Stimulated activated CD4-positive, alpha-beta T cell treated with anti-CD3 and anti-CD28 coated beads, Interleukin-2, amount 100 ng/mL, for 4 hours (primary cell): ENCODE data around the gene GPRIN3.
"Not testable (repeated sequence)": the region's sequence is repeated elsewhere in the genome, so short reads cannot be mapped to it uniquely, and the experiment has no call there.

Experiments
- DNase-seq: peaks from one replicate; pipeline ENCODE4 v3.0.0-alpha.2; 2020; ENCODE audit warnings: low read depth

Gene GPRIN3

DNA sequence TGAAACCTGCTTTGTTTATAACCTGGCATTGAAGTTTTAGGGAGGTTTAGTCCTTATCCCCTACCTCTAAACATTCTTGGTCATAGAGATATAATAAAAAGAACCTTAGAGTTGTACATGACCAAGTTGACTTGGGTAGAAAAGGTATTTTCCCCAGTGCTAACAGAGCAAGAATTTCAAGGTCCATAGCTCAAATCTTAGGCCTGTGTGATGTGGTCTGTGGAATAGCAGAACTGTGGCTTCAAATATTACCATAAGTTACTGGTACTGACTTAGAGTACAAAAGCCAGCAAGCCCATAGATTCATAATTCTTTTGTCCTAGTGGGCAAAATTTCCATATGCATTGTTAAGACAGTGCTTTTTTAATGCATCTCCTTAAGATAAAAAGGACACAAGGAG is 91.2 kb downstream of the GPRIN3 start:
- DNase-seq = no peak

DNA sequence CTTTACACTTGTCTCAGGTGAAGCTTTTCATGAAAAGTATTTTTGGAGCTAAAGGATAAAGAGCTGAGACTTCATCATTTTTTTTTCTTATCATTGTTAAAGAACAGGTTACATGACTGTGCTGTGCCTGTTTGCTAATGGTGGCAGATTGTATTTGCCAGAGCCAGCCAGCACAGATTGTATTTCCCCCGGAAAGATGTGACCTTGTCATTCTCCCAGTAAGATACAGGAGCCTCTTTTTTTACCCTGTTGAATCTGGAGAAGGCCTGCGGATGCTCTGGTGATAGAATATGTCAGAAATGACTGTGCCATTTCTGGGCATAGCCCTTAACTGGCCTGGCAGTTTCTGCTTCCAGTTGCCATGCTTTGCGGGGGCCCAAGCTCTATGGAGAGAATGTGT is 91.9 kb downstream of the GPRIN3 start:
- DNase-seq = no peak

- DNase-seq = no peak
Observed at GRCh38 chr4:89214308-89214707, 93.3 kb downstream of the GPRIN3 start.

- no peak for DNase-seq
Observed at GRCh38 chr4:89213382-89213701, 94.3 kb downstream of the GPRIN3 start.

DNA sequence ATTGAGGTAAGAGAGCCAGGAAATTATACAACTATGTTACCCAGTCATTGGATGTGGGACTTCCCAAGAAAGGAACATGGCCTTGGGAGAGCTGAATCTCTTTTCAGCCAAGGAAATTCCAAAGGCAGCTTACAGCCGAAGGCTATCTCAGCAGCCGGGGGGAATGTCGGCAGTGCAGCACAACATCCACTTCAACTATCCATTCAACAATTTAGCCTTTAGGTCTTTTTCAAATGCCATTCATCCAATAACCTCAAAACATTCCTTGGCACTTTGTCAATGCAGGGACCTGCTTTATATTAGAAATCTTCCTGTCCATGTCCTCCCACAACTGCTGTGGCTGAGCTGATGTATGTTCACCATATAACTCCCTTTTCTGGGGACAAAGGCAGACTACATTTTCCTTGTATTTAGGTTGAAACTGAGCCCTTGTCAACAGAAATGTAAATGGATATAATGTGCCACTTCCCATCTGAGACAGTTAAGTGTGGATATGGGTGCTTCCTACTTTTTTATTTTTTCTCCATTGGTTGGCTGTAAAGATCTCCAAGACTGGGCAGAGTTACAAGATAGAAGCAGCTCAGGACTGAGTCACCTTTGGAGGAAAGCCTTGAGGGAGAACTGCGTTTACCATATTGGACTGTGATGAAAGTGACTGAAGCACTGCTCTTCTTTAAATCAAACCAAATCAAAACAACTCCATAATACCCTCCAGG is 94.8 kb downstream of the GPRIN3 start:
- no peak for DNase-seq

GRCh38 chr4:89204624-89205023 is 103.0 kb downstream of the GPRIN3 start:
- no peak for DNase-seq

GRCh38 chr4:89203902-89204301 is 103.7 kb downstream of the GPRIN3 start:
- DNase-seq = no peak

DNA sequence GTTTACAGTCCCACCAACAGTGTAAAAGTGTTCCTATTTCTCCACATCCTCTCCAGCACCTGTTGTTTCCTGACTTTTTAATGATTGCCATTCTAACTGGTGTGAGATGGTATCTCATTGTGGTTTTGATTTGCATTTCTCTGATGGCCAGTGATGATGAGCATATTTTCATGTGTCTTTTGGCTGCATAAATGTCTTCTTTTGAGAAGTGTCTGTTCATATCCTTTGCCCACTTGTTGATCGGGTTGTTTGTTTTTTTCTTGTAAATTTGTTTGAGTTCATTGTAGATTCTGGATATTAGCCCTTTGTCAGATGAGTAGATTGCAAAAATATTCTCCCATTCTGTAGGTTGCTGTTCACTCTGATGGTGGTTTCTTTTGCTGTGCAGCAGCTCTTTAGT is 108.2 kb downstream of the GPRIN3 start:
- not testable (repeated sequence) for DNase-seq

DNA sequence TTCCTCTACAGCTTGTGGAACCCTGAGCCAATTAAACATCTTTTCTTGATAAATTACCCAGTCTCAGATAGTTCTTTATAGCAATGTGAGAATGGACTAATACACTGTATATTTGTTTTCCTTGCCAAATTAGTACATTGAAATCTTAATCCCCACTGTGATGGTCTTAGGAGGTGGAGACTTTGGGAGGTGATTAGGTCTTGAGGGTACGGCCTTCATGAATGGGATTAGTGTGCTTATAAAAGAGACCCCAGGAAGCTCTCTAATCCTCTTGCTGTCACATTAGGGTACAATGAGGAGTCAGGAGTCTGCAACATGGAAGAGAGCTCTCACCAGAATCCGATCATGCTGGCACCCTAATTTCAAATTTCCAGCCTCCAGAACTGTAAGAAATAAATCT is 109.7 kb downstream of the GPRIN3 start:
- no peak for DNase-seq

DNA sequence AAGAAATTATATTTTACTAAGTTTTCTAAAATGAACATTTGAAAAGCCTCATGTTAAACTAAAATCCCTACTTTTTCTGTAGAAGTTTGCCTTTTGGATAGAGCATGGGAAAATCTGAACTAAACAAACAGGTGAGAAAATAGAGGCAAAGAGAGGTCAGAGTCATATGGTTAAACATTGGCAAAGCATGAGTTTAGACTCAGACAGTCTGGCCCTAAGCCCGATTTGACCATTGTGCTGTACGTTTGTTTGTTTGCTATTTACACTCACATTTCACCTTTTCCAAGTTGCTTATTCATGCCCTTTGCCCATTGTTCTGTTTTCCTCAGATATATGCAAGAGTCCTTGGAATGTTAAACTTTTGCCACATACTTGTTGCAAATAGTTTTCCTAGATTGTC is 110.9 kb downstream of the GPRIN3 start:
- DNase-seq = no peak

DNA sequence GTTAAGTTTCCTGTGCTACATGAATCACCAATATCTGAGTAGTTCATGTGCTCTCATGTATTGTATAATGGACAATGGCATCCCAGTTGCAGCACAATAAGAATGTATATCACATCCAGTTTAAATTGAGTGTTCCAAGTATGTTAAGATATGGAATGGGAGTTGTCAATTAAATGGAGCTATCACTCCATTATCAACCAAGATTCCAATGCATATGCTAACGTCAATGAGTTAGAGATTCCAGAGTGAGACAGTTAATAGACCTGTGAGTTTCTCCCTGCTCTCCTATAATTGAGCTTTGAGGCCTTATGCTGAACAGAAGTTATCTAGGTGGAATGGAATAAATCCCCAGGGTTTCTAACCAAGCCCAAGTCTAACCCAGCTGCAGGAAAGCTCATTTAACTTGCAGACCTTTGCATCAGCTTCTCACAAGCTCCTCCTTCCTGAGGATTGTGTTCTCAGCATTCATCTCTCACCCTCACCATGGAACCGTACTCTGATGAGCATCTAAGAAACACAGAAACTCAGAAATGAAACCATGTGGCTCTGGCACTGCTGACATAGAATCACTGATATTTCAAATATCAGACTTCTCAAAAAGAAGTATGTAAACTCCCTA is 111.4 kb downstream of the GPRIN3 start:
- DNase-seq = no peak

DNA sequence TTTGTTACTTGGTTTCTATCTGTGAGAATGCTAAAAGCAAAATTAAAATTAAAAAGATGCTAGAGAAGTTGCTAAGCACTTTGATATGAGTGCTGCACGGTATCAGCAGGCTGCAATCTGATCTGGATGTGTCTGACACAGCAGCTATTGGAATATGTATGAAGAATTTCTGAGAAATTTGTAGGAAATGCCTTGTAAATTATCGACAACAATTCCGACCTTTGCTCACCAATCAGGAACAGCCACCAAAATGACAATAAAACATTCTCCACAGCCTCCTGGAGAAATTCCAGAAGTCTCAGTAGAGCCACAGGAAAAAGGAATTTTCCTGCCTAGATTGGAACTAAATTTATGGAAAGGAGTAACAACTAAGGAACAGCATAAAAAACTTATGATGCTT is 113.8 kb downstream of the GPRIN3 start:
- DNase-seq = no peak
